Right ventricle myocardium superior (tissue), 1 donor: ENCODE results near the gene PCDHGA1. TPM values are rescaled to one million over a fixed set of nuclear protein-coding genes. Genes with fewer than 3 reads are reported as not detected.
"Not testable (repeated sequence)": the region's sequence is repeated elsewhere in the genome, so short reads cannot be mapped to it uniquely, and the experiment has no call there.

Experiments used
- ATAC-seq: fragments of 200-7000 bp; cut with Tn5 transposase; one replicate; pipeline ENCODE4 v1.9.1; 2020; ENCODE audit warnings: mild to moderate bottlenecking; ENCODE audit not compliant: poor library complexity
- DNase-seq: peaks from one replicate; pipeline ENCODE4 v3.0.0-alpha.2; 2020
- intact Hi-C: fragments of 100-400 bp; cut with DNase I; formaldehyde crosslinking; loops from one replicate; pipeline ENCODE4 v1.11.2; 2022
- total RNA-seq: library from RNA; stranded (reverse); fragmentation: NEBNext Ultra II Directional; extraction: Animal tissue kit (Norgen Biotek cat#: 25700); gene quantifications from one replicate; pipeline ENCODE4 v1.2.1, GENCODE V29; 2021
- donor health status: DM: no; HTN: yes; CAD: no; lungs with severe emphysema.

PCDHGA1 gene
- total RNA-seq, 1 donor from 2014 or later: 2.7 TPM

DNA sequence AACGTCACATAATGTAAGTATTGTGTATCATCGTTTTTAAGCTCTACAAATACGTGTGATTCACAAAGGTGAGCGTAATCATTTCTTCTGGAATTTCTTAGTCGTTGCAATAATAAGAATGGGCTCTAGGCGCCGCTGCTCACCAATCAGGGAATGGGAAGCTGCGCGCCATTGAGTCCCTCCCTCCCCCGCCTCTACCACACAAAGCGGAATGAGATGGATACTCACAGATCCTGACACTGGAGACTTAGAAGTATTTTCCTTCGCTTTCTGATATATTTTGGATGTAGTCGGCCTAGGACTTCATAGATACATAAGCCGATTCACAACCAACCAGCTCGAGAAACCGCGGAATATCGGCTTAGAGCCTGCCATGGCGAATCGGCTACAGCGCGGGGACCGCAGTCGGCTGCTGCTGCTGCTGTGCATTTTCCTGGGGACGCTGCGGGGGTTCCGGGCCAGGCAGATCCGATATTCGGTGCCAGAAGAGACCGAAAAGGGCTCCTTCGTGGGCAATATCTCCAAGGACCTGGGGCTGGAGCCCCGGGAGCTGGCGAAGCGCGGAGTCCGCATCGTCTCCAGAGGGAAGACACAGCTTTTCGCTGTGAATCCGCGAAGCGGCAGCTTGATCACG, 90.7 kb downstream of the PCDHGA1 start, which contains the start of gene PCDHGA11:
TSS of gene PCDHGA11 (plus strand) at position 197 of the 634 bp plus-strand sequence. CDS start at position 374, 177 bp downstream.
- DNase-seq: no peak

GRCh38 chr5:141421489-141421855, 91.2 kb downstream of the PCDHGA1 start:
- no peak for ATAC-seq
- intact Hi-C loops: no loop called here
- DNase-seq: no peak

More for the DNA sequence above, 90.7 kb downstream of the PCDHGA1 start, which contains the start of gene PCDHGA11:
- peak; percentile 41 for ATAC-seq
- intact Hi-C loops: no loop called here

DNA sequence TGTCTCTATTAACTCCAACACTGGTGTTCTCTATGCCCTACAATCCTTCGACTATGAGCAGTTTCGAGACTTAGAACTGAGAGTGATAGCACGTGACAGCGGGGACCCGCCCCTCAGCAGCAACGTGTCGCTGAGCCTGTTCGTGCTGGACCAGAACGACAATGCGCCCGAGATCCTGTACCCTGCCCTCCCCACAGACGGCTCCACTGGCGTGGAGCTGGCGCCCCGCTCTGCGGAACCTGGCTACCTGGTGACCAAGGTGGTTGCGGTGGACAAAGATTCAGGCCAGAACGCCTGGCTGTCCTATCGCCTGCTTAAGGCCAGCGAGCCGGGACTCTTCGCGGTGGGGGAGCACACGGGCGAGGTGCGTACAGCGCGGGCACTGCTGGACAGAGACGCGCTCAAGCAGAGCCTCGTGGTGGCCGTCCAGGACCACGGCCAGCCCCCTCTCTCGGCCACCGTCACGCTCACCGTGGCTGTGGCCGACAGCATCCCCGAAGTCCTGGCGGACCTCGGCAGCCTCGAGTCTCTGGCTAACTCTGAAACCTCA, 92.5 kb downstream of the PCDHGA1 start:
- no peak for DNase-seq
- no peak for ATAC-seq
- intact Hi-C loops: no loop called here

DNA sequence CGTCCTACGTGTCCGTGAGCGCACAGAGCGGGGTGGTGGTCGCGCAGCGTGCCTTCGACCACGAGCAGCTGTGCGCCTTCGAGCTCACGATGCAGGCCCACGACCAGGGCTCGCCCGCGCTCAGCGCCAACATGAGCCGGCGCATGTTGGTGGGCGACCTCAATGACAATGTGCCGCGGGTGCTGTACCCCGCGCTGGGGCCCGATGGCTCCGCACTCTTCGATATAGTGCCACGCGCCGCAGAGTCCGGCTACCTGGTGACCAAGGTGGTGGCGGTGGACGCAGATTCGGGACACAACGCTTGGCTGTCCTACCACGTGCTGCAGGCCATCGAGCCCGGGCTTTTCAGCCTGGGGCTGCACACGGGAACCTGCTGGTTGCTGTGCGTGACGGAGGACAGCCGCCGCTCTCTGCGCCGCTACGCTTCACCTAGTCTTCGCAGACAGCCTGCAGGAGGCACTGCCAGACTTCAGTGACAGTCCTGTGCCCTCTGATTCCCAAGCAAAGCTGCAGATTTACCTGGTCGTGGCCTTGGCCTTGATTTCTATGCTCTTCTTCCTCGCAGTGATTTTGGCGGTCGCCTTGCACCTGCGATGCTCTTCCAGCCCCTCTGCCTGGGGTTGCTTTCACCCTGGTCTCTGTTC, 97.6 kb downstream of the PCDHGA1 start:
- intact Hi-C loops: loop anchor here (5.0 kb wide), 1 partner anchor 99 kb away; no protein-coding TSS in a partner anchor
- ATAC-seq (no peak), DNase-seq (no peak)

- peak; percentile 91 for ATAC-seq
- DNase-seq: no peak
- intact Hi-C loops: no loop called here
Measured at GRCh38 chr5:141430332-141431113, 100.2 kb downstream of the PCDHGA1 start, which contains the start of gene PCDHGA12. Gene PCDHGA12, plus strand, starts transcription at chr5:141430507. Its CDS starts 253 bp downstream, at chr5:141430760.

DNA sequence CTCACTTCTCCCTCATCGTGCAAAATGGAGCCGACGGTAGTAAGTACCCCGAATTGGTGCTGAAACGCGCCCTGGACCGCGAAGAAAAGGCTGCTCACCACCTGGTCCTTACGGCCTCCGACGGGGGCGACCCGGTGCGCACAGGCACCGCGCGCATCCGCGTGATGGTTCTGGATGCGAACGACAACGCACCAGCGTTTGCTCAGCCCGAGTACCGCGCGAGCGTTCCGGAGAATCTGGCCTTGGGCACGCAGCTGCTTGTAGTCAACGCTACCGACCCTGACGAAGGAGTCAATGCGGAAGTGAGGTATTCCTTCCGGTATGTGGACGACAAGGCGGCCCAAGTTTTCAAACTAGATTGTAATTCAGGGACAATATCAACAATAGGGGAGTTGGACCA, 101.0 kb downstream of the PCDHGA1 start:
- intact Hi-C loops: no loop called here
- ATAC-seq (peak; percentile 38), DNase-seq (no peak)

DNA sequence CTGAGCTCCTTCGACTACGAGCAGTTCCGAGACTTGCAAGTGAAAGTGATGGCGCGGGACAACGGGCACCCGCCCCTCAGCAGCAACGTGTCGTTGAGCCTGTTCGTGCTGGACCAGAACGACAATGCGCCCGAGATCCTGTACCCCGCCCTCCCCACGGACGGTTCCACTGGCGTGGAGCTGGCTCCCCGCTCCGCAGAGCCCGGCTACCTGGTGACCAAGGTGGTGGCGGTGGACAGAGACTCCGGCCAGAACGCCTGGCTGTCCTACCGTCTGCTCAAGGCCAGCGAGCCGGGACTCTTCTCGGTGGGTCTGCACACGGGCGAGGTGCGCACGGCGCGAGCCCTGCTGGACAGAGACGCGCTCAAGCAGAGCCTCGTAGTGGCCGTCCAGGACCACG, 102.0 kb downstream of the PCDHGA1 start:
- ATAC-seq, DNase-seq, intact Hi-C loops: not testable (repeated sequence)

- intact Hi-C loops, DNase-seq, ATAC-seq: not testable (repeated sequence)
Measured at GRCh38 chr5:141432726-141433125, 102.4 kb downstream of the PCDHGA1 start.

DNA sequence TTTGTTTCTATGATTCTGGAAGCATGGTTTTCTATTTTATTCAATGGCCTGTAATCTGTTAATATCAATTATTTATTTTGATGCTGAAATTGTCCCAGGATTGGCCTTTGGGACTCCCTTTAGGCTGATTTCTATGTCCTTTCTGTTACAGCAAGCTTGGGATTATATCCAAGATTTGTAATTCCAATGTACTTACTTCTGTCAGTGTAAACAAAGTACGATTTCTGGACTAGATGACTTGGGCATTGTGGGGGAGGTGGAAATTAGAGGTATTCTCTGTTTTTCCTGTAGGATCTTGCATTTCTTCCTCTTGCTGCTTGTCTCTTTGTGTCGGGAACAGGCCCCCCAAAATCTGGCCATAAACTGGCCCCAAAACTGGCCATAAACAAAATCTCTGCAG, 103.7 kb downstream of the PCDHGA1 start:
- DNase-seq: no peak
- ATAC-seq: no peak
- intact Hi-C loops: no loop called here

DNA sequence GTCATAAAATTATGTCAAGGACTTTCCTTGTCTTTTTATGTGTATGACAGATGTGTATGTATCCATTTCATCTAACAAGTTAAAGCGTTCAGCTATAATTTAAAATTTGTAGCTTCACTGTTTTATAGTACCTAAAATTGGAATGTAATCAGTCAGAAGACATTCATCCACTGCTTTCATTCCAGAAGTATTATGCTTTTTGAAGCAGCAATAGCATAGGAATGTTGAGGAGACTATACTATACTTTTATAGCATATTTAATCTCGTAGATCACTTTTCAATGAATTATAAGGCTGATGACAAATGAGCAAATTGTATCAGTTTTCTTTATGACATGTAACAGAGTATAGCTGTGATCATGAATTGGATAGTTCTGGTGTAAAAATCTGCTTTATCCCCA, 106.9 kb downstream of the PCDHGA1 start:
- ATAC-seq (no peak), DNase-seq (no peak)
- intact Hi-C loops: no loop called here

- no peak for DNase-seq
- intact Hi-C loops: no loop called here
- peak; percentile 50 for ATAC-seq
Measured at GRCh38 chr5:141439411-141440141, 109.3 kb downstream of the PCDHGA1 start.

GRCh38 chr5:141440341-141440740, 110.0 kb downstream of the PCDHGA1 start:
- no peak for ATAC-seq
- intact Hi-C loops: no loop called here
- no peak for DNase-seq

DNA sequence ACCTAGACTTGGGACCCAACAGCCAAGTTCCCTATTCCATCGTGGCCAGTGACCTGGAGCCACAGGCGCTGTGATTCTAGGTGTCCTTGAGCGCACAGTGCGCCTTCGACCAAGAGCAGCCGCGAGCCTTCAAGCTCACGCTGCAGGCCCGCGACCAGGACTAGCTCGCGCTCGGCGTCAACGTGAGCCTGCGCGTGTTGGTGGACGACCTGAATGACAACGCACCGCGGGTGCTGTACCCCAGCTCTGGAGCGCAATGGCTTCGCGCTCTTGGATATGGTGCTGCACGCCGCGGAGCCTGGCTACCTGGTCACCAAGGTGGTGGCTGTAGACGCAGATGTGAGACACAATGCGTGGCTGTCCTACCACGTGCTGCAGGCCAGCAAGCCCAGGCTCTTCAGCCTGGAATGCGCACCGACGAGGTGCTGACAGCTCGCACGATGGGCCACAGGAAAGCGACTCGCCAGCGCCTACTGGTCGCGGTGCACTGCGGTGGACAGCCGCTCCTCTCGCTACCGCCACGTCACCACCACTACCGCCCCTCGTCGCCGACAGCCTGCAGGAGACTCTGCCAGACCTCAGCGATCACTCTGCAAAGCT, 111.4 kb downstream of the PCDHGA1 start:
- intact Hi-C loops: no loop called here
- DNase-seq (peak; percentile 63), ATAC-seq (peak; percentile 88)

DNA sequence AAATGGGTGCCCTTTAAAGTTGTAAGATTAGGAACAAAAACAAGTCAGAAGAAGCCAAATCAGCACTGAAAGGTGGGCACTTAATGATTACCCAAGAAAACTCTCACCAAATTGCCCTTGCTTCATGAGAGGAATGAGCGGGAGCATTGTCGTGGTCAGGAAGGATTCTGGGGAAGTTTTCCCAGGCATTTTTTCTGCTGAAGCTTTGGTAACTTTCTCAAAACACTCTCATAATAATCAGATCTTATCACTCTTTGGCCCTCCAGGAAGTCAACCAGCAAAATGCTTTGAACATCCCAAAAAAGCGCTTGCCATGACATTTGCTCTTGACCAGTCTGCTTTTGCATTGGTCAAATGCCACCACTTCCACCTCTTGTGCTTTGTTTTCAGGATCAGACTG, 135.0 kb downstream of the PCDHGA1 start:
- DNase-seq (no peak), ATAC-seq (no peak)
- intact Hi-C loops: no loop called here

- peak; percentile 95 for DNase-seq
- intact Hi-C loops: loop anchor here (2.0 kb wide), 1 partner anchor 37 kb away; no protein-coding TSS in a partner anchor
Measured at GRCh38 chr5:141475625-141476131, 145.4 kb downstream of the PCDHGA1 start, which contains the start of gene PCDHGC3. Gene PCDHGC3, plus strand, starts transcription at chr5:141475966. Its CDS starts 151 bp downstream, at chr5:141476117.

DNA sequence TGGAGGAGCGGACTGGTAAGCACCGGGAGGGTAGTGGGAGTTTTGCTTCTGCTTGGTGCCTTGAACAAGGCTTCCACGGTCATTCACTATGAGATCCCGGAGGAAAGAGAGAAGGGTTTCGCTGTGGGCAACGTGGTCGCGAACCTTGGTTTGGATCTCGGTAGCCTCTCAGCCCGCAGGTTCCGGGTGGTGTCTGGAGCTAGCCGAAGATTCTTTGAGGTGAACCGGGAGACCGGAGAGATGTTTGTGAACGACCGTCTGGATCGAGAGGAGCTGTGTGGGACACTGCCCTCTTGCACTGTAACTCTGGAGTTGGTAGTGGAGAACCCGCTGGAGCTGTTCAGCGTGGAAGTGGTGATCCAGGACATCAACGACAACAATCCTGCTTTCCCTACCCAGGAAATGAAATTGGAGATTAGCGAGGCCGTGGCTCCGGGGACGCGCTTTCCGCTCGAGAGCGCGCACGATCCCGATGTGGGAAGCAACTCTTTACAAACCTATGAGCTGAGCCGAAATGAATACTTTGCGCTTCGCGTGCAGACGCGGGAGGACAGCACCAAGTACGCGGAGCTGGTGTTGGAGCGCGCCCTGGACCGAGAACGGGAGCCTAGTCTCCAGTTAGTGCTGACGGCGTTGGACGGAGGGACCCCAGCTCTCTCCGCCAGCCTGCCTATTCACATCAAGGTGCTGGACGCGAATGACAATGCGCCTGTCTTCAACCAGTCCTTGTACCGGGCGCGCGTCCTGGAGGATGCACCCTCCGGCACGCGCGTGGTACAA, 146.0 kb downstream of the PCDHGA1 start:
- ATAC-seq: peak; percentile 69
- intact Hi-C loops: loop anchor here (2.0 kb wide), 1 partner anchor 36 kb away; no protein-coding TSS in a partner anchor

More at GRCh38 chr5:141475625-141476131, 145.4 kb downstream of the PCDHGA1 start, which contains the start of gene PCDHGC3:
- peak; percentile 98 for ATAC-seq

More for the DNA sequence above, 146.0 kb downstream of the PCDHGA1 start:
- DNase-seq: peak; percentile 80
